Measurements from ENCODE around the gene PAQR5.

- no peak for TF ChIP-seq CTCF (IDR thresholded peaks at IDR 0.05)
- TF ChIP-seq POLR2AphosphoS5 (IDR thresholded peaks at IDR 0.05): no peak
- TF ChIP-seq POLR2A (IDR thresholded peaks at IDR 0.05): no peak
These were observed 135.5 kb downstream of the PAQR5 start for GRCh38 chr15:69434238-69434637.

Measured in gastroesophageal sphincter (tissue), 3 donors.